Measurements from ENCODE around the gene TFAP2A.

DNA sequence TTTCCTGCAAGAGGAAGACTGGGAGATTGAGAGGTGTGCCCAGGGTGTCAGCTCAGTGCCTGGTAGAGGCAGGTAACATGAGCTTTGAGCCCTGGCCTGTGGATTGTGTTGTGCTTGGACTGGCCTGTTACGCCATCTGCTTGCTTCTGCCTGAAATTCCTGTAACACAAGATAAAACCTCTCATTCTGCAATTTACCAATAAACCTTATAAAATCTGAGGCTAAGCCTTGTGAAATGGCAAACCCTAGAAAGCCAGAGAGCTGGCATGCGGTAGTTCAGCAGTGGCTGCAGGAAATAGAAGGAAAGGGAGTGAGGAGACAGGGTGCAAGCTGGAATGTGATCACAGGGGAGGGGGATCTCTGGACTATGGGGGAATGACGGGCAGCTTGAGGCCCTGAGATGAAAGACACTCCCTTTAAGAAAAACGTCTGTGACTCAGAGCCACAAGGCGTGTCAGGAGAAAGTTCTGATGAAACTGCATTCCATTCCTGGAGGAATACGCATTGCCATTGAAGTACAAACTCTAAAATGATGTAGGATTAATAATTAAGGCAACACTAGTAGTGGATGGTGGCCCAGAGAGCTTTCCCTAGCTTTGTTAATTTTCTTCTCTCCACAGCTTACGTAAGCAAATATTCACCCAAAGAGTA lies 26.3 kb upstream of the TFAP2A start:
- TF ChIP-seq, protein P1, sequence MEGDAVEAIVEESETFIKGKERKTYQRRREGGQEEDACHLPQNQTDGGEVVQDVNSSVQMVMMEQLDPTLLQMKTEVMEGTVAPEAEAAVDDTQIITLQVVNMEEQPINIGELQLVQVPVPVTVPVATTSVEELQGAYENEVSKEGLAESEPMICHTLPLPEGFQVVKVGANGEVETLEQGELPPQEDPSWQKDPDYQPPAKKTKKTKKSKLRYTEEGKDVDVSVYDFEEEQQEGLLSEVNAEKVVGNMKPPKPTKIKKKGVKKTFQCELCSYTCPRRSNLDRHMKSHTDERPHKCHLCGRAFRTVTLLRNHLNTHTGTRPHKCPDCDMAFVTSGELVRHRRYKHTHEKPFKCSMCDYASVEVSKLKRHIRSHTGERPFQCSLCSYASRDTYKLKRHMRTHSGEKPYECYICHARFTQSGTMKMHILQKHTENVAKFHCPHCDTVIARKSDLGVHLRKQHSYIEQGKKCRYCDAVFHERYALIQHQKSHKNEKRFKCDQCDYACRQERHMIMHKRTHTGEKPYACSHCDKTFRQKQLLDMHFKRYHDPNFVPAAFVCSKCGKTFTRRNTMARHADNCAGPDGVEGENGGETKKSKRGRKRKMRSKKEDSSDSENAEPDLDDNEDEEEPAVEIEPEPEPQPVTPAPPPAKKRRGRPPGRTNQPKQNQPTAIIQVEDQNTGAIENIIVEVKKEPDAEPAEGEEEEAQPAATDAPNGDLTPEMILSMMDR (IDR thresholded peaks at IDR 0.05): no peak
- no peak for TF ChIP-seq POLR2A (IDR thresholded peaks at IDR 0.05)
- no peak for TF ChIP-seq EP300 (IDR thresholded peaks at IDR 0.05)

Measured in ovary (tissue), 3 donors.